Retinal pigment epithelial cell (primary cell): Measurements from ENCODE around the gene CPSF3.

Experiments used
- DNase-seq: peaks from one replicate; pipeline ENCODE4 v3.0.0-alpha.2; 2010; ENCODE audit warnings: low read depth
- H3K4me3 ChIP-seq: 2 replicates; pipeline ENCODE4 v1.5.1; 2011; ENCODE audit warnings: mild to moderate bottlenecking, low read length, control low read depth, moderate library complexity
- CTCF ChIP-seq: conservative IDR thresholded peaks from 2 replicates; pipeline ENCODE4 v1.5.1; 2011; ENCODE audit warnings: low read depth, low read length, control low read depth, inconsistent platforms

The CPSF3 gene

GRCh38 chr2:9467687-9468086 lies 44.2 kb downstream of the CPSF3 start:
- no peak for DNase-seq
- no peak overlapping the region for H3K4me3 ChIP-seq
- TF ChIP-seq CTCF: no peak

- no peak overlapping the region for H3K4me3 ChIP-seq
- TF ChIP-seq CTCF: no peak
- no peak for DNase-seq
Measured at GRCh38 chr2:9471206-9471605, 47.8 kb downstream of the CPSF3 start.

- no peak for DNase-seq
- no peak for TF ChIP-seq CTCF
- H3K4me3 ChIP-seq: no peak overlapping the region
Measured at GRCh38 chr2:9472511-9472910, 49.1 kb downstream of the CPSF3 start.

- DNase-seq: no peak
- TF ChIP-seq CTCF: peak; percentile 40
- H3K4me3 ChIP-seq: peak overlapping the region; percentile 73
Measured at GRCh38 chr2:9473308-9473984, 50.0 kb downstream of the CPSF3 start.

- H3K4me3 ChIP-seq: peak overlapping the region; percentile 73
- TF ChIP-seq CTCF: no peak
- DNase-seq: no peak
Measured at GRCh38 chr2:9473985-9474360, 50.5 kb downstream of the CPSF3 start.

- no peak for TF ChIP-seq CTCF
- peak within 1 kb of the TSS; percentile 73 for H3K4me3 ChIP-seq
- DNase-seq: no peak
Measured at GRCh38 chr2:9474361-9475057, 51.1 kb downstream of the CPSF3 start, which contains the start of gene IAH1. Gene IAH1, plus strand, starts transcription at chr2:9474551. Its CDS starts 16 bp downstream, at chr2:9474567.

GRCh38 chr2:9477914-9478313 lies 54.5 kb downstream of the CPSF3 start:
- TF ChIP-seq CTCF: no peak
- H3K4me3 ChIP-seq: no peak overlapping the region
- DNase-seq: no peak
